HFFc6 (cell line): Measurements from ENCODE around the gene MOV10L1. TPM values are rescaled to one million over a fixed set of nuclear protein-coding genes. Genes with fewer than 3 reads are reported as not detected.
A peak's percentile ranks its signal among the peaks of the same experiment; 100 is the strongest.
"Not testable (repeated sequence)": the region's sequence is repeated elsewhere in the genome, so short reads cannot be mapped to it uniquely, and the experiment has no call there.

Experiments
- DNase-seq: peaks from one replicate; pipeline ENCODE4 v3.0.0-alpha.2; 2018
- H3K27ac Mint-ChIP-seq: 2 replicates; pipeline ENCODE4 v1.8.0; 2020; ENCODE audit warnings: mild to moderate bottlenecking, mixed read lengths
- H3K27me3 Mint-ChIP-seq: 2 replicates; pipeline ENCODE4 v1.8.0; 2021; ENCODE audit warnings: mild to moderate bottlenecking, moderate library complexity, mixed read lengths; ENCODE audit not compliant: insufficient read depth
- H3K36me3 Mint-ChIP-seq: 2 replicates; pipeline ENCODE4 v1.8.0; 2021; ENCODE audit warnings: low read depth, mixed read lengths
- H3K4me1 Mint-ChIP-seq: 2 replicates; pipeline ENCODE4 v1.8.0; 2020; ENCODE audit warnings: low read depth, mixed read lengths
- H3K4me3 Mint-ChIP-seq: 2 replicates; pipeline ENCODE4 v1.8.0; 2020; ENCODE audit warnings: mild to moderate bottlenecking, moderate library complexity, mixed read lengths
- H3K9me3 Mint-ChIP-seq: 2 replicates; pipeline ENCODE4 v1.8.0; 2020; ENCODE audit warnings: mild to moderate bottlenecking, mixed read lengths
- CTCF ChIP-seq: fragments of 200-600 bp; sonication (generic); IDR thresholded peaks from 2 replicates; pipeline ENCODE4 v1.5.0; 2021; ENCODE audit warnings: antibody characterized with exemption, mild to moderate bottlenecking
- total RNA-seq, 6 experiments: library from RNA; stranded (reverse); fragmentation: NEBNext Ultra II Directional; extraction: Animal tissue kit (Norgen Biotek cat#: 25700); gene quantifications; 2 replicates in 1 of 6; 3 replicates in 5 of 6; pipeline ENCODE4 v1.2.3, GENCODE V29; 2021

Gene MOV10L1
- total RNA-seq, 6 experiments from 2014 or later = 0.09 to 1.3 (median 0.26) TPM

- no peaks in the 10 kb centered on the region for H3K36me3 Mint-ChIP-seq
- no peak overlapping the region for H3K4me3 Mint-ChIP-seq
- H3K27ac Mint-ChIP-seq = no peak overlapping the region
- TF ChIP-seq CTCF = no peak
- peaks cover 7% of the 10 kb centered on the region for H3K4me1 Mint-ChIP-seq
- no peak for DNase-seq
- H3K9me3 Mint-ChIP-seq = no peaks in the 10 kb centered on the region
- H3K27me3 Mint-ChIP-seq = peaks cover 12% of the 10 kb centered on the region
These were observed 54.3 kb downstream of the MOV10L1 start for GRCh38 chr22:50144005-50144614.

DNA sequence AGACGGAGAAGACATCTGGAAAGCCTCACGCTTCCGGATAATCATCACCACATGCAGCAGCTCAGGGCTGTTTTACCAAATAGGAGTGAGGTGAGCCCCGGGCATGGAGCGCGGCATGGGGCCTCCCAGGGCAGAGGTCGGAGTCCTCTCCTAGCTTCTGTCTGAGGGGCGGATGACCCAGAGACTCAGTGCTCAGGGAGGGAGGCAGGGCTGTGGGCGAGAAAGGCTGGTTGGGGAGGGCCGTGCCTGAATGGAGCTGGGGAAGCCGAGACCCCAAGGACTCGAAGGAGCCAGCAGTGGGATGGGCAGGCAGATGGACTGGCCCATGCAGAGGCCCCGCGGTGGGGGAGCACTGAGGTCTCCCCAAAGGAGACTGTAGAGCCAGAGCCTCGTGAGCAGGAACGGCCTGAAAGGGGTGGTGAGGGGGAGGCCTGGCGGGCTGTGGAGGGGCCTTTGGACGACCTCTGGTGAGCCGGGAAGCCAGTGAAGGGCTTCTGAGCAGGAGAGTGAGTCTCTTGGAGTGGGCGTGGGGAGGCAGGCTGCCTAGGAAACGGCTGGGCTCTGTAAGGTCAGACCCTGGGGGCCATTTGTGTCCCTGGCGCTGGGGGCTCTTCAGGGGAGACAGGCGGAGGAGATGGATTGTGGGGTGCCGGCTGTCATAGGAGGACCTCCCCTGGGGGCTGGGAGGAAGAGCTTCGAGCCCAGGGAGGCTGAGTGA lies 56.1 kb downstream of the MOV10L1 start:
- Mint-ChIP-seq H3K27me3 (peaks cover 12% of the 10 kb centered on the region), H3K27ac (no peak overlapping the region), H3K4me1 (peaks cover 7% of the 10 kb centered on the region), H3K9me3 (no peaks in the 10 kb centered on the region), H3K36me3 (no peaks in the 10 kb centered on the region), H3K4me3 (no peak overlapping the region)
- no peak for DNase-seq
- TF ChIP-seq CTCF = no peak

DNA sequence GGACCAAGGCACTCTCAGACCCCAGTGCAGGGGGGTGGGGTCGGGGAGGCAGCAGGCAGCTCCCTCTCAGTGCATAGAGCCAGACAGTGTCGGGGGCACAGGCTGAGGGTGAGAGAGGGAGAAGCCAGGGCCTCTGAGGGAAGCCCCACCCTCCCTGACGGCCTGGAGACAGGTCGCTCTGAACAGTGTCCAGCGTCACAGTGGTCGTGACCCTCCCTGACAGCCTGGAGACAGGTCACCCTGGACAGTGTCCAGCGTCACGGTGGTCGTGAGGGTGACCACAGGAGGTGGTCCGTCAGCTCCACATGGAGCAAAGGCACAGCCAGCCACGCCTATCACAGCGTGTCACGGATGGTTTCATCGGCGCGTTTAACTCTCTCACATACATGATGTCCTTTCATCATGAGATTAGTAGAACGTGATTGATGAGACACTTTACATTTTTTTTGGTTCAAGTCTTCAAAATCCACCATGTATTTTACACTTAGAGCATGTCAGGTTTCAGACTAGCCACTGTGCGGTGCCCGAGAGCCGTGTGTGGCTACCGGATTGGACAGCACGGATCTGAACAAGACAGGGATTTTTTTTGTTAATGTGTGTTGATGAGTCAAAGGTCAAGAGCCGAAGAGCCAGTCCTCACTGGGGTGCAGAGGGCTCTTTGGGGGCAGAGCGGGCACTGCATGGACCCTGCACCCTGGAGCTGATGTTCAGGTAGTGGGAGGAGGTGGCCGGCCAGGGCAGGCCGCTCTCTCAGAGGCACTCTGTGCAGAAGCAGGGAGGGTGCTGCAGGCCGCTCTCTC lies 56.8 kb downstream of the MOV10L1 start:
- peak; percentile 87 for TF ChIP-seq CTCF

GRCh38 chr22:50147258-50148165 lies 57.7 kb downstream of the MOV10L1 start:
- not testable (repeated sequence) for DNase-seq, H3K9me3 Mint-ChIP-seq

More for the DNA sequence above, 56.8 kb downstream of the MOV10L1 start:
- H3K27me3 Mint-ChIP-seq = peaks cover 12% of the 10 kb centered on the region
- DNase-seq = peak; percentile 72
- H3K9me3 Mint-ChIP-seq = no peaks in the 10 kb centered on the region
- H3K27ac Mint-ChIP-seq = no peak overlapping the region
- peaks cover 7% of the 10 kb centered on the region for H3K4me1 Mint-ChIP-seq
- H3K4me3 Mint-ChIP-seq = no peak overlapping the region
- H3K36me3 Mint-ChIP-seq = no peaks in the 10 kb centered on the region

GRCh38 chr22:50148166-50148500 lies 58.3 kb downstream of the MOV10L1 start:
- DNase-seq = no peak
- TF ChIP-seq CTCF = no peak
- H3K4me3 Mint-ChIP-seq = no peak overlapping the region
- no peaks in the 10 kb centered on the region for H3K36me3 Mint-ChIP-seq
- H3K9me3 Mint-ChIP-seq = no peaks in the 10 kb centered on the region
- H3K27ac Mint-ChIP-seq = no peak overlapping the region
- H3K4me1 Mint-ChIP-seq = peaks cover 7% of the 10 kb centered on the region
- H3K27me3 Mint-ChIP-seq = peaks cover 5% of the 10 kb centered on the region

More at GRCh38 chr22:50147258-50148165, 57.7 kb downstream of the MOV10L1 start:
- H3K27ac Mint-ChIP-seq, H3K27me3 Mint-ChIP-seq, H3K4me1 Mint-ChIP-seq, H3K4me3 Mint-ChIP-seq, H3K36me3 Mint-ChIP-seq: not testable (repeated sequence)
